Gastroesophageal sphincter (tissue), 4 donors: ENCODE results near the gene ARHGEF7. TPM values are rescaled to one million over a fixed set of nuclear protein-coding genes. Genes with fewer than 3 reads are reported as not detected.

ENCODE experiments used
- ATAC-seq: fragments of 150-250 bp; one replicate; pipeline ENCODE4 v1.9.1; 2016; ENCODE audit warnings: mild to moderate bottlenecking, moderate library complexity
- H3K27ac ChIP-seq, 4 donors: fragments of 200-600 bp; sonication (generic) in 3 of 4; 1 replicate in 3 of 4; 2 replicates in 1 of 4; pipeline ENCODE4 v1.5.1; 2016 to 2019
- H3K27me3 ChIP-seq: fragments of 200-600 bp; sonication (generic); one replicate; pipeline ENCODE4 v1.5.1; 2019
- H3K36me3 ChIP-seq, 2 donors: fragments of 200-600 bp; sonication (generic); one replicate each; pipeline ENCODE4 v1.5.1; 2019; ENCODE audit warnings: control low read depth in 1 of 2
- H3K4me1 ChIP-seq, 3 donors: fragments of 200-600 bp; sonication (generic); 1 replicate in 2 of 3; 2 replicates in 1 of 3; pipeline ENCODE4 v1.5.1; 2016 to 2019; ENCODE audit warnings: control low read depth in 2 of 3
- H3K4me3 ChIP-seq, 2 donors: fragments of 200-600 bp; sonication (generic); one replicate each; pipeline ENCODE4 v1.5.1; 2019; ENCODE audit warnings: mild to moderate bottlenecking in 1 of 2, moderate library complexity in 1 of 2
- H3K9me3 ChIP-seq, 3 donors: fragments of 200-600 bp; sonication (generic); one replicate each; pipeline ENCODE4 v1.5.1; 2017 to 2019; ENCODE audit warnings: control low read depth in 2 of 3
- CTCF ChIP-seq, 4 experiments: fragments of 200-600 bp in 2 of 4; fragments of 450-650 bp in 2 of 4; sonication (generic) in 1 of 4; IDR thresholded peaks; one replicate each; pipeline ENCODE4 v1.5.1; 2017 to 2019; ENCODE audit warnings: antibody characterized with exemption in 4 of 4, mild to moderate bottlenecking in 2 of 4, moderate library complexity in 2 of 4
- EP300 ChIP-seq: sonication (generic); formaldehyde crosslinking; IDR thresholded peaks from one replicate; pipeline ENCODE4 v1.6.1; 2017; ENCODE audit warnings: antibody characterized with exemption, mild to moderate bottlenecking
- POLR2A ChIP-seq, 2 donors: fragments of 450-650 bp; IDR thresholded peaks; one replicate each; pipeline ENCODE4 v1.6.1; 2017; ENCODE audit warnings: antibody characterized with exemption in 2 of 2, mild to moderate bottlenecking in 2 of 2, moderate library complexity in 1 of 2
- POLR2AphosphoS5 ChIP-seq: sonication (generic); formaldehyde crosslinking; IDR thresholded peaks from one replicate; pipeline ENCODE4 v1.6.1; 2017; ENCODE audit warnings: antibody characterized with exemption
- WGBS, 2 donors: methylation state at CpG; one replicate each; pipeline ENCODE4 v1.1.5; 2018; ENCODE audit warnings: low coverage in 1 of 2; 5-methylcytosine and 5-hydroxymethylcytosine counted together
- total RNA-seq, 4 donors: library from RNA; depleted of rRNA; stranded (reverse); fragments of >200 nt; gene quantifications; one replicate each; pipeline ENCODE4 v1.1.0, GENCODE V29; 2016

ARHGEF7 gene
- total RNA-seq, 4 donors from 2014 or later: 23.3 to 78.6 (median 47.2) TPM

GRCh38 chr13:111278258-111278657 lies 163.1 kb downstream of the ARHGEF7 start:
- Histone ChIP-seq H3K4me3 (no peak overlapping the region), H3K4me1 (peaks cover 4 to 30% (median 9%) of the 10 kb centered on the region in 3 donors), H3K9me3 (no peaks in the 10 kb centered on the region), H3K36me3 (peaks cover 3 to 81% of the 10 kb centered on the region in 2 donors), H3K27ac (no peak overlapping the region), H3K27me3 (no peaks in the 10 kb centered on the region)
- no peak for ATAC-seq
- no peak for TF ChIP-seq POLR2AphosphoS5
- no peak for TF ChIP-seq CTCF (IDR thresholded peaks at IDR 0.05)
- no peak for TF ChIP-seq EP300
- TF ChIP-seq POLR2A (IDR thresholded peaks at IDR 0.05): no peak
- 85 to 88% methylated on average over 3 to 7 of the region's 10 CpGs for WGBS, 2 donors

DNA sequence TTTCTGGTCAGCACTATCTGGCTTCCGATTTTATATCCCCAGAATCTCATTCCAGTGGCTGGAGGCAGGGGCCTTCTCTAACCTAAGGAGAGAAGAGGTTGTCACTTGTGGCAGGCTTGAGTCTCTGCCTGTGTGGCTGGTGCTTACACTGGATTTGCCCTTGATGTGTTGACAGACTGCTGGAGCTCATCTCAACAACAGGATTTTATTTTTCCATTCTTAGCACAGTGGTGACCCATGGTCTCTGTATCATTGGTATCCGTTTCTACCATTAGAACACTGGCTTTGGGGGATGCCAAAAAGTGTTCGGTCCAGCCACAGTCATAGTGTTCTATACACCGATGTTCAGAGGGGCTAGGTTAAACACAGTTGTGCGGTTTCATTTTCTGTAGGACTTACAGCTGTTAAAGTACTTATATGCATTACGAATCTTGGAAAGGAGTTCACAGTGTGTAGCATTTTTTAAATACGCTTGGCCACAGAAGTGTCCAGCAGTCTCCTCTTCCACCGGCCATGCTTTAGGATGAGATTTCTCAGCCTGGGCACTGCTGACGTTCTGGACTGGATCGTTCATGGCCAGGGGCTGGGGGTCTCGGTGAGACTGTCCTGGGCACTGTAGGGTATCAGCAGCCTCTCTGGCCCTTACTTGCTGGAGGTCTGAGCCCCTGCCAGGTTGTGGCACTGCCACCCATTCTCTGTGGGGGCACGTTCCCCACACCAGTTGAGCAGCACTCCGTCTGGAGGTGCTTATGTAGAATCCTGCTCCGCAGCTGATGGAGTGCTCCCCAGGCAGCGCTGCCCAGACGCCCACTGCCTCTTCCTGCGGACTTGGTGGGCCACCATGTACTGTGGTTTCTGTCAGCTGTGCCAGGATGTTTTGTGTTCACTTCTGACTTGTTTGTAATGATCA lies 163.9 kb downstream of the ARHGEF7 start:
- H3K27ac ChIP-seq: no peak overlapping the region
- no peaks in the 10 kb centered on the region for H3K9me3 ChIP-seq
- WGBS, 2 donors: 88 to 89% methylated on average over 8 to 15 of the region's 17 CpGs
- TF ChIP-seq POLR2A (IDR thresholded peaks at IDR 0.05) (no peak), EP300 (no peak)
- no peaks in the 10 kb centered on the region for H3K27me3 ChIP-seq
- H3K4me3 ChIP-seq: no peak overlapping the region
- H3K36me3 ChIP-seq: peaks cover 3 to 81% of the 10 kb centered on the region in 2 donors
- peaks cover 4 to 31% (median 9%) of the 10 kb centered on the region in 3 donors for H3K4me1 ChIP-seq
- ATAC-seq: no peak

GRCh38 chr13:111280226-111280625 lies 165.1 kb downstream of the ARHGEF7 start:
- no peak overlapping the region for H3K4me3 ChIP-seq
- peaks cover 3 to 81% of the 10 kb centered on the region in 2 donors for H3K36me3 ChIP-seq
- H3K27ac ChIP-seq: peak overlapping the region in 2 of 4 donors; percentile 41 to 73
- H3K4me1 ChIP-seq: peaks cover 4 to 31% (median 9%) of the 10 kb centered on the region in 3 donors
- TF ChIP-seq POLR2A (IDR thresholded peaks at IDR 0.05) (no peak), POLR2AphosphoS5 (no peak), EP300 (no peak), CTCF (IDR thresholded peaks at IDR 0.05) (no peak)
- no peak for ATAC-seq
- 94 to 98% methylated on average over 10 to 12 of the region's 12 CpGs for WGBS, 2 donors
- H3K27me3 ChIP-seq: no peaks in the 10 kb centered on the region
- H3K9me3 ChIP-seq: no peaks in the 10 kb centered on the region

DNA sequence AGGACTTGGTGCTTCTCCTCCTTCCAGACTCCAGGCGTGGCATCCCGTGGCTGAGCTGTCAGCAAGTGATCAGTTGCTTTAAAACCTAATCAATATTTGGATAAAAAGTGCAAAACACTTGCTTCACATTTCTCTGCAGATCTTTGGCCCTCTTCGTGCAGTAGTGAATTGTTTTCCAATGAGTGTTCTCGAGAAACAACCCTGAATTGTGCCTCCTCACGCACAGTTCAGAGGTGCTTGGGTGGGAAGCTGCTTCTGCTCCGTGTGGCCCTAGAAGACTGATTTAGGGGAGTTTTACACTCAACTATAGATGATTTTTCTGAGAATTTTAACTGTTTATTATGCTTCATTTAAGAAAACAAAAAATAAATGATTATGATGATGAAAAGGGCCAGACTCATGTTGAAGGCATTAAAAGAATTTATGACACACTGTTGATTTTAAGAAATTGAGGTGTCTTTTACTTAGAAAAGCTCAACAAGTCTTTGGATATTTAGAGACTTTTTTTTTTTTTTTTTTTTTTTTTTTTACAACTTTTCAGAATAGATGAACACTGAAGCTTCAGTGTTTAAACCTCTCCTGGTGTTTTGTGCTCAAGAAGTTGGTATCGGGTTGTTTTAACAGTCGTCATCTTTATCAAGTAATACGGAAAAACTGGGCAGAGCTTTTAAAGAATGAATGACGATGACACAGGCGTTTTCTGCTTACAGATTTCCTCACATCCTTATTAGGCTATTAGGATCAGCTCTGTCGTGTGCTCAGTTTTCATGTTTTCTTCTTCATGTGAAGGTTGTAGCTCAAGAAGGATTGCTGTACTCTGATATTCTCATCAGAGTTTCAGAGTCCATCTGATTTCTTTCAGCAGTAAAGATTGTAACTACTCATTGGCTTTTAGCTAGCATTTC lies 165.8 kb downstream of the ARHGEF7 start:
- H3K4me1 ChIP-seq: peaks cover 4 to 31% (median 9%) of the 10 kb centered on the region in 3 donors
- TF ChIP-seq CTCF (IDR thresholded peaks at IDR 0.05) (no peak), EP300 (no peak), POLR2A (IDR thresholded peaks at IDR 0.05) (no peak), POLR2AphosphoS5 (no peak)
- no peaks in the 10 kb centered on the region for H3K9me3 ChIP-seq
- peak overlapping the region; percentile 44 to 79 (median 74) for H3K27ac ChIP-seq
- no peak for ATAC-seq
- H3K4me3 ChIP-seq: no peak overlapping the region
- no peaks in the 10 kb centered on the region for H3K27me3 ChIP-seq
- H3K36me3 ChIP-seq: peaks cover 3 to 81% of the 10 kb centered on the region in 2 donors
- WGBS, 2 donors: 57 to 60% methylated on average over 8 to 10 of the region's 12 CpGs

GRCh38 chr13:111281751-111282311 lies 166.7 kb downstream of the ARHGEF7 start:
- H3K27me3 ChIP-seq: no peaks in the 10 kb centered on the region
- ATAC-seq: peak; percentile 60
- H3K4me1 ChIP-seq: peaks cover 4 to 31% (median 9%) of the 10 kb centered on the region in 3 donors
- H3K27ac ChIP-seq: peak overlapping the region; percentile 44 to 79 (median 74)
- peaks cover 0 to 81% of the 10 kb centered on the region in 2 donors for H3K36me3 ChIP-seq
- no peaks in the 10 kb centered on the region for H3K9me3 ChIP-seq
- no peak overlapping the region for H3K4me3 ChIP-seq
- 12 to 17% methylated on average over 1 to 9 of the region's 10 CpGs for WGBS, 2 donors
- peak in 1 of 4 experiments; percentile 16 for TF ChIP-seq CTCF (IDR thresholded peaks at IDR 0.05)
- TF ChIP-seq POLR2AphosphoS5: peak; percentile 45
- no peak for TF ChIP-seq EP300
- no peak for TF ChIP-seq POLR2A (IDR thresholded peaks at IDR 0.05)
